T-cell (primary cell): Measurements from ENCODE around the gene MAP4K5. TPM values are rescaled to one million over a fixed set of nuclear protein-coding genes. Genes with fewer than 3 reads are reported as not detected.
A peak's percentile ranks its signal among the peaks of the same experiment; 100 is the strongest.
"Not testable (repeated sequence)": the region's sequence is repeated elsewhere in the genome, so short reads cannot be mapped to it uniquely, and the experiment has no call there.

Source experiments
- ATAC-seq, 4 experiments: fragments of 200-7000 bp in 3 of 4; fragments of 150-1000 bp in 1 of 4; cut with Tn5 transposase; replicated peaks in 1 of 4; 1 replicate in 3 of 4; 2 replicates in 1 of 4; pipeline ENCODE4 v1.10.0; 2021; ENCODE audit warnings: moderate library complexity in 3 of 4, mild to moderate bottlenecking in 2 of 4, moderate number of reproducible peaks in 1 of 4
- CTCF ChIA-PET, 2 donors: fragments of 300-600 bp; sonication (Branson Sonifier 250); formaldehyde crosslinking; loops; one replicate each; lab custom pipeline; 2022; ENCODE audit warnings: antibody characterized with exemption in 2 of 2; lab: Charles Lee
- POLR2A ChIA-PET, 2 donors: fragments of 300-600 bp; sonication (Branson Sonifier 250); formaldehyde crosslinking; loops; one replicate each; lab custom pipeline; 2022; ENCODE audit warnings: antibody characterized with exemption in 2 of 2; lab: Charles Lee
- DNase-seq, 35 experiments: peaks; one replicate each; pipeline versions ENCODE4 v3.0.0 to v3.0.0-alpha.2; 2013 to 2023
- H3K27ac ChIP-seq: one replicate; pipeline ENCODE4 v1.5.1; 2013; ENCODE audit warnings: low read length
- H3K27me3 ChIP-seq, 2 experiments: replicated peaks in 1 of 2; 1 replicate in 1 of 2; 2 replicates in 1 of 2; pipeline versions ENCODE4 v1.6.1 to v1.7.0; 2013; ENCODE audit warnings: low read length in 1 of 2, mixed read lengths in 1 of 2; ENCODE audit not compliant: control insufficient read depth in 2 of 2, insufficient read depth in 2 of 2; ENCODE audit errors: extremely low read depth in 1 of 2
- H3K36me3 ChIP-seq, 2 donors: 1 replicate in 1 of 2; 2 replicates in 1 of 2; pipeline versions ENCODE4 v1.6.1 to v1.7.0; 2013; ENCODE audit warnings: low read length in 1 of 2; ENCODE audit not compliant: control insufficient read depth in 2 of 2, insufficient read depth in 1 of 2; ENCODE audit errors: extremely low read depth in 1 of 2
- H3K4me1 ChIP-seq, 2 experiments: 1 replicate in 1 of 2; 2 replicates in 1 of 2; pipeline versions ENCODE4 v1.6.1 to v1.7.0; 2013; ENCODE audit warnings: low read length in 2 of 2, mixed read lengths in 1 of 2; ENCODE audit not compliant: insufficient read depth in 2 of 2, control insufficient read depth in 1 of 2; ENCODE audit errors: extremely low read depth in 1 of 2
- H3K4me3 ChIP-seq, 2 donors: 1 replicate in 1 of 2; 2 replicates in 1 of 2; pipeline versions ENCODE4 v1.5.1 to v1.7.0; 2013; ENCODE audit warnings: mild to moderate bottlenecking in 2 of 2, low read length in 1 of 2, moderate library complexity in 1 of 2; ENCODE audit not compliant: control insufficient read depth in 1 of 2; ENCODE audit errors: extremely low read depth in 1 of 2
- H3K9me3 ChIP-seq: 2 replicates; pipeline ENCODE4 v1.7.0; 2013
- H3K27ac Mint-ChIP-seq, 2 donors: one replicate each; pipeline ENCODE4 v1.8.0; 2020 to 2021; ENCODE audit warnings: mild to moderate bottlenecking in 2 of 2, mixed read lengths in 2 of 2
- H3K27me3 Mint-ChIP-seq, 2 donors: one replicate each; pipeline ENCODE4 v1.8.0; 2021 to 2022; ENCODE audit warnings: mixed read lengths in 2 of 2
- H3K36me3 Mint-ChIP-seq: one replicate; pipeline ENCODE4 v1.8.0; 2021; ENCODE audit warnings: mixed read lengths
- H3K4me1 Mint-ChIP-seq, 3 donors: one replicate each; pipeline ENCODE4 v1.8.0; 2020 to 2022; ENCODE audit warnings: mixed read lengths in 3 of 3, mild to moderate bottlenecking in 1 of 3
- H3K4me3 Mint-ChIP-seq, 3 donors: one replicate each; pipeline ENCODE4 v1.8.0; 2020 to 2022; ENCODE audit warnings: mild to moderate bottlenecking in 3 of 3, mixed read lengths in 3 of 3, moderate library complexity in 3 of 3
- H3K9me3 Mint-ChIP-seq, 3 donors: one replicate each; pipeline ENCODE4 v1.8.0; 2020 to 2022; ENCODE audit warnings: mixed read lengths in 3 of 3
- WGBS: methylation state at CpG from one replicate; pipeline ENCODE4 v1.1.5; 2013; ENCODE audit warnings: missing lambda C conversion rate; ENCODE audit not compliant: insufficient coverage; 5-methylcytosine and 5-hydroxymethylcytosine counted together
- total RNA-seq, 35 experiments: library from RNA in 6 of 35; stranded (reverse) in 6 of 35; fragments of 120-200 nt in 1 of 35; gene quantifications; one replicate each; pipeline versions ENCODE4 v1.2.1 to v1.2.4 and lab custom pipeline; 2013 to 2026

Gene MAP4K5
- total RNA-seq, 5 donors from 2014 or later (not counting 1 experiment from before 2014, with no cell fraction given) = 33.5 to 48.2 (median 44.6) TPM

GRCh38 chr14:50562841-50563240, 30.5 kb upstream of the MAP4K5 start:
- peaks cover 6 to 14% of the 10 kb centered on the region in 2 experiments for H3K4me1 ChIP-seq
- H3K27me3 ChIP-seq = peaks cover 0 to 18% of the 10 kb centered on the region in 2 experiments
- Mint-ChIP-seq H3K9me3 (peaks cover 0 to 4% (median 0%) of the 10 kb centered on the region in 3 donors), H3K27ac (no peak overlapping the region), H3K36me3 (no peaks in the 10 kb centered on the region), H3K27me3 (peaks cover 23 to 34% of the 10 kb centered on the region in 2 donors), H3K4me1 (peaks cover 8 to 13% (median 8%) of the 10 kb centered on the region in 3 donors), H3K4me3 (no peak overlapping the region)
- H3K9me3 ChIP-seq = no peaks in the 10 kb centered on the region
- WGBS = no CpG with 5 or more reads among the region's 1 CpG
- H3K4me3 ChIP-seq = no peak overlapping the region
- ATAC-seq = no peak
- no peaks in the 10 kb centered on the region for H3K36me3 ChIP-seq
- ChIA-PET CTCF (interaction anchor here in 1 of 2 donors (0.5 to 0.6 kb wide), 2 partner anchors 34 to 139 kb away, joined by 3 to 5 read pairs; no protein-coding TSS in a partner anchor), POLR2A (no interaction called here)
- H3K27ac ChIP-seq = no peak overlapping the region
- DNase-seq = no peak

- Mint-ChIP-seq H3K4me1 (peaks cover 8 to 13% (median 8%) of the 10 kb centered on the region in 3 donors), H3K4me3 (peak overlapping the region; percentile 74 to 77 (median 76)), H3K36me3 (no peaks in the 10 kb centered on the region), H3K9me3 (no peaks in the 10 kb centered on the region), H3K27ac (no peak overlapping the region), H3K27me3 (peaks cover 31 to 48% of the 10 kb centered on the region in 2 donors)
- under 1% methylated on average over 14 of the region's 21 CpGs for WGBS
- ATAC-seq = peak; percentile 45 to 71 (median 56)
- Histone ChIP-seq H3K4me3 (peak overlapping the region; percentile 53 to 71), H3K27me3 (peaks cover 0 to 22% of the 10 kb centered on the region in 2 experiments), H3K4me1 (peaks cover 6 to 14% of the 10 kb centered on the region in 2 experiments), H3K9me3 (no peaks in the 10 kb centered on the region), H3K27ac (no peak overlapping the region), H3K36me3 (no peaks in the 10 kb centered on the region)
- ChIA-PET POLR2A (no interaction called here), CTCF (interaction anchor here in 1 of 2 donors (1.5 kb wide), 1 partner anchor 18 kb away, joined by 5 read pairs; no protein-coding TSS in a partner anchor)
- peak in 27 of 35 experiments; percentile 4 to 43 (median 18) for DNase-seq
Measured at GRCh38 chr14:50560931-50561285, 28.5 kb upstream of the MAP4K5 start.

- H3K27me3 Mint-ChIP-seq = peaks cover 35 to 52% of the 10 kb centered on the region in 2 donors
- CTCF ChIA-PET = interaction anchor here (0.6 to 1.5 kb wide), 3 partner anchors 17 to 511 kb away, joined by 4 to 5 read pairs (median 4); no protein-coding TSS in a partner anchor
- WGBS = 2% methylated on average over 35 of the region's 66 CpGs
Measured at GRCh38 chr14:50559990-50560930, 27.9 kb upstream of the MAP4K5 start, which contains the start of gene ATL1. ATL1 (plus strand) TSS chr14:50560145; CDS start chr14:50560266, 121 bp downstream.

GRCh38 chr14:50552796-50553195, 20.4 kb upstream of the MAP4K5 start:
- H3K4me1 ChIP-seq, CTCF ChIA-PET, H3K9me3 ChIP-seq, H3K4me3 Mint-ChIP-seq, H3K36me3 ChIP-seq, H3K4me1 Mint-ChIP-seq, POLR2A ChIA-PET, H3K4me3 ChIP-seq, H3K27ac Mint-ChIP-seq, H3K27ac ChIP-seq, H3K27me3 ChIP-seq, DNase-seq, ATAC-seq, H3K36me3 Mint-ChIP-seq: not testable (repeated sequence)
- peaks cover 5 to 13% (median 12%) of the 10 kb centered on the region in 3 donors for H3K9me3 Mint-ChIP-seq
- WGBS = no CpG with 5 or more reads among the region's 3 CpGs
- peaks cover 33 to 38% of the 10 kb centered on the region in 2 donors for H3K27me3 Mint-ChIP-seq

More at GRCh38 chr14:50559990-50560930, 27.9 kb upstream of the MAP4K5 start, which contains the start of gene ATL1:
- POLR2A ChIA-PET = no interaction called here
- H3K27ac Mint-ChIP-seq = no peak within 1 kb of the TSS
- Histone ChIP-seq H3K9me3 (no peaks in the 10 kb centered on the region), H3K36me3 (no peaks in the 10 kb centered on the region), H3K4me1 (peaks cover 6 to 14% of the 10 kb centered on the region in 2 experiments), H3K4me3 (peak within 1 kb of the TSS; percentile 53 to 71), H3K27me3 (peaks cover 0 to 22% of the 10 kb centered on the region in 2 experiments), H3K27ac (no peak within 1 kb of the TSS)
- no peaks in the 10 kb centered on the region for H3K36me3 Mint-ChIP-seq
- H3K4me3 Mint-ChIP-seq = peak within 1 kb of the TSS; percentile 74 to 77 (median 76)
- DNase-seq (peak in 31 of 35 experiments; percentile 5 to 55 (median 23)), ATAC-seq (peak; percentile 76 to 81 (median 78))
- peaks cover 8 to 13% (median 8%) of the 10 kb centered on the region in 3 donors for H3K4me1 Mint-ChIP-seq
- H3K9me3 Mint-ChIP-seq = no peaks in the 10 kb centered on the region

GRCh38 chr14:50551877-50552276, 19.5 kb upstream of the MAP4K5 start:
- POLR2A ChIA-PET = no interaction called here
- Mint-ChIP-seq H3K36me3 (no peaks in the 10 kb centered on the region), H3K27ac (no peak overlapping the region), H3K4me3 (no peak overlapping the region), H3K9me3 (peaks cover 5 to 13% (median 12%) of the 10 kb centered on the region in 3 donors), H3K27me3 (peaks cover 24 to 31% of the 10 kb centered on the region in 2 donors), H3K4me1 (peaks cover 4 to 7% (median 5%) of the 10 kb centered on the region in 3 donors)
- H3K4me3 ChIP-seq = no peak overlapping the region
- no CpG with 5 or more reads among the region's 3 CpGs for WGBS
- DNase-seq (no peak), ATAC-seq (no peak)
- H3K27me3 ChIP-seq = peaks cover 0 to 7% of the 10 kb centered on the region in 2 experiments
- CTCF ChIA-PET = interaction anchor here in 1 of 2 donors (1.0 kb wide), 1 partner anchor 242 kb away, joined by 3 read pairs; no protein-coding TSS in a partner anchor
- H3K27ac ChIP-seq = no peak overlapping the region
- H3K36me3 ChIP-seq = no peaks in the 10 kb centered on the region
- no peaks in the 10 kb centered on the region for H3K9me3 ChIP-seq
- H3K4me1 ChIP-seq = no peaks in the 10 kb centered on the region

- Histone ChIP-seq H3K36me3 (no peaks in the 10 kb centered on the region), H3K9me3 (no peaks in the 10 kb centered on the region), H3K27me3 (peaks cover 0 to 4% of the 10 kb centered on the region in 2 experiments), H3K27ac (no peak overlapping the region), H3K4me1 (no peaks in the 10 kb centered on the region), H3K4me3 (no peak overlapping the region)
- ChIA-PET CTCF (no interaction called here), POLR2A (interaction anchor here in 1 of 2 donors (0.6 kb wide), 1 partner anchor 218 kb away, joined by 7 read pairs; no protein-coding TSS in a partner anchor)
- DNase-seq (no peak), ATAC-seq (no peak)
- Mint-ChIP-seq H3K9me3 (peaks cover 5 to 13% (median 12%) of the 10 kb centered on the region in 3 donors), H3K4me1 (peaks cover 4 to 7% (median 5%) of the 10 kb centered on the region in 3 donors), H3K36me3 (no peaks in the 10 kb centered on the region), H3K27me3 (peaks cover 16 to 26% of the 10 kb centered on the region in 2 donors), H3K4me3 (no peak overlapping the region), H3K27ac (no peak overlapping the region)
- WGBS = 83% methylated on average over 1 of the region's 1 CpG
Measured at GRCh38 chr14:50550294-50550693, 17.9 kb upstream of the MAP4K5 start.
